HG03354 (cell line): Measurements from ENCODE around the gene IL21R.

Experiments
- ATAC-seq: cut with Tn5 transposase; IDR thresholded peaks from one replicate; pipeline ENCODE4 v1.9.1; 2021; ENCODE audit warnings: mild to moderate bottlenecking; ENCODE audit not compliant: unreplicated experiment, poor library complexity, severe bottlenecking

Gene IL21R

GRCh38 chr16:27401768-27402568, at the start of gene IL21R:
Gene IL21R (plus strand): TSS chr16:27402174. CDS start chr16:27430072, 27,898 bp downstream.
- ATAC-seq: peak; percentile 59

GRCh38 chr16:27353853-27354252, 48.1 kb upstream of the IL21R start:
- ATAC-seq: no peak

GRCh38 chr16:27355610-27356009, 46.4 kb upstream of the IL21R start:
- no peak for ATAC-seq

- no peak for ATAC-seq
These were observed 45.2 kb upstream of the IL21R start for GRCh38 chr16:27356794-27357193.

GRCh38 chr16:27359051-27359450, 42.9 kb upstream of the IL21R start:
- ATAC-seq: no peak

- no peak for ATAC-seq
These were observed 42.4 kb upstream of the IL21R start for GRCh38 chr16:27359615-27360014.

GRCh38 chr16:27361987-27362386, 40.0 kb upstream of the IL21R start:
- no peak for ATAC-seq

GRCh38 chr16:27362570-27363245, 39.3 kb upstream of the IL21R start:
- ATAC-seq: no peak

- ATAC-seq: no peak
These were observed 38.7 kb upstream of the IL21R start for GRCh38 chr16:27363246-27363632.

GRCh38 chr16:27363797-27364196, 38.2 kb upstream of the IL21R start:
- ATAC-seq: no peak

- ATAC-seq: no peak
These were observed 37.4 kb upstream of the IL21R start for GRCh38 chr16:27364493-27365141.

- no peak for ATAC-seq
These were observed 36.6 kb upstream of the IL21R start for GRCh38 chr16:27365142-27366089.

- peak; percentile 8 for ATAC-seq
These were observed 35.1 kb upstream of the IL21R start for GRCh38 chr16:27366687-27367460.

GRCh38 chr16:27367461-27368357, 34.3 kb upstream of the IL21R start:
- ATAC-seq: peak; percentile 78

GRCh38 chr16:27368358-27368722, 33.6 kb upstream of the IL21R start:
- ATAC-seq: no peak

- ATAC-seq: no peak
These were observed 32.2 kb upstream of the IL21R start for GRCh38 chr16:27369806-27370205.

GRCh38 chr16:27370318-27370717, 31.7 kb upstream of the IL21R start:
- no peak for ATAC-seq

- no peak for ATAC-seq
These were observed 28.7 kb upstream of the IL21R start for GRCh38 chr16:27373312-27373711.
